ENCODE results near the gene TRMT6. TPM values are rescaled to one million over a fixed set of nuclear protein-coding genes. Genes with fewer than 3 reads are reported as not detected.

Gene TRMT6
- total RNA-seq, 1 donor from 2014 or later, result 13.2 TPM

DNA sequence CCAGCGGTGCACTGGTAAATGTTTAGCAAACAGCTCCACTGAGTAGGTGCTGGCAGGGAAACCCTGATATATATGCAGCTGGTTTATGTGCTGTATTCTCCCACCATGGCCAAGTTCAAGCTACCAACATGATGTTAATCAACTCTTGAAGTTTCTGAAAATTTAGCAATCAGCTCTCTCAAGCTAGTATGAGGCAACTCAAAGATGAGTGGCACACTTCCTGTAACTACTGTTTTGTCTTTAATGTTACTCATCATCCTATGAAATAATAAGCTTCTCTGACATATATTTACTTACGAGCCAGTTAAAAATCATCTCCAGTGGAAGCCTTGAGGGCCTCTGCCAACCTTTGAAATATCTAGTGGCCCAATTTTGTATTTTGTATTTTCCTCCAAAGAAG, 54.7 kb downstream of the TRMT6 start:
- H3K27ac Mint-ChIP-seq, result no peak overlapping the region
- no peak for DNase-seq (ENCODE audit: low spot score in 2 of 2, unreplicated experiment in 2 of 2)
- TF ChIP-seq, protein P1, sequence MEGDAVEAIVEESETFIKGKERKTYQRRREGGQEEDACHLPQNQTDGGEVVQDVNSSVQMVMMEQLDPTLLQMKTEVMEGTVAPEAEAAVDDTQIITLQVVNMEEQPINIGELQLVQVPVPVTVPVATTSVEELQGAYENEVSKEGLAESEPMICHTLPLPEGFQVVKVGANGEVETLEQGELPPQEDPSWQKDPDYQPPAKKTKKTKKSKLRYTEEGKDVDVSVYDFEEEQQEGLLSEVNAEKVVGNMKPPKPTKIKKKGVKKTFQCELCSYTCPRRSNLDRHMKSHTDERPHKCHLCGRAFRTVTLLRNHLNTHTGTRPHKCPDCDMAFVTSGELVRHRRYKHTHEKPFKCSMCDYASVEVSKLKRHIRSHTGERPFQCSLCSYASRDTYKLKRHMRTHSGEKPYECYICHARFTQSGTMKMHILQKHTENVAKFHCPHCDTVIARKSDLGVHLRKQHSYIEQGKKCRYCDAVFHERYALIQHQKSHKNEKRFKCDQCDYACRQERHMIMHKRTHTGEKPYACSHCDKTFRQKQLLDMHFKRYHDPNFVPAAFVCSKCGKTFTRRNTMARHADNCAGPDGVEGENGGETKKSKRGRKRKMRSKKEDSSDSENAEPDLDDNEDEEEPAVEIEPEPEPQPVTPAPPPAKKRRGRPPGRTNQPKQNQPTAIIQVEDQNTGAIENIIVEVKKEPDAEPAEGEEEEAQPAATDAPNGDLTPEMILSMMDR (IDR thresholded peaks at IDR 0.05; ENCODE audit: unreplicated experiment), result no peak
- no peak overlapping the region for H3K4me3 Mint-ChIP-seq
- H3K27me3 Mint-ChIP-seq (ENCODE audit: low read depth), result peaks cover 48% of the 10 kb centered on the region
- H3K36me3 Mint-ChIP-seq, result no peaks in the 10 kb centered on the region
- peaks cover 4% of the 10 kb centered on the region for H3K9me3 Mint-ChIP-seq
- H3K4me1 Mint-ChIP-seq, result peaks cover 5% of the 10 kb centered on the region

DNA sequence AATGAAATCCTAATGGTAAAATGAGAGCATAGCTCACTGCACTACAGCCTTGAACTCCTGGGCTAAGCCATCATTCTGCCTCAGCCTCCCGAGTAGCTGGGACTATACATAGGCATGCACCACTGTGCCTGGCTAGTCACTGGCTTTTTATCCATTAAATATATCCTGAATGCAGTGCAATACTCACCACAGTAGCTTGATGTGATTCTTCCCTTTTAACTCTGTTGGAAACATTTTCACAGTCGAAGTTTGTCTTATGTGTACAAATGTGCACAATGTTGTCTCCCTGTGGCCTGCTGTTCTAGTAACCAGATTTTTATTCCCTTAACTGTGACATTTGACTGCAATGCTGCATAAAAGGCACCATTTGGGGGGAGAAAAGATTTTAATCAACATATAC, 56.7 kb downstream of the TRMT6 start:
- Mint-ChIP-seq H3K27ac (no peak overlapping the region), H3K36me3 (no peaks in the 10 kb centered on the region), H3K9me3 (peaks cover 4% of the 10 kb centered on the region), H3K4me3 (no peak overlapping the region), H3K4me1 (peaks cover 5% of the 10 kb centered on the region), H3K27me3 (ENCODE audit: low read depth) (peaks cover 47% of the 10 kb centered on the region)
- no peak for DNase-seq (ENCODE audit: low spot score in 2 of 2, unreplicated experiment in 2 of 2)
- TF ChIP-seq, protein P1 (IDR thresholded peaks at IDR 0.05; ENCODE audit: unreplicated experiment), result no peak

DNA sequence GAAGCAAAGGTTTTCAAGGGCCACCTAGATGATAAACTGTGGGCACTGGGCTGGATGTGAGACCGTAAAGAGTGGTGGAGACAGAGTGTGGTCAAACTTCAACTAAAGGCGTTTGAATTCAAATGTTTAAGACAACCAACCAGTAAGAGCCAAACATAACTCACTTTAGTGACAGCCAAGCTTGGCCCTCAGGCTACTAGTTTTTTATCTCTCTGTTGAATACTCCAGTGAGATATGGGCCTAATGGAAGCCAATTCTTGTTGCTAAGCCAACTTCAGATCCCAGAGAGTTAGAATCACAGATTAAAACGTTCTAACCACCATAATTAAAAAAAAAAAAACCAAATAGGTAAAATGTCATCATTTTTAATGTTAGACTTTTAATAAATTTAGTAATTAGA, 57.3 kb downstream of the TRMT6 start:
- peak in 1 of 2 experiments; percentile 41 for DNase-seq (ENCODE audit: low spot score in 2 of 2, unreplicated experiment in 2 of 2)
- peaks cover 47% of the 10 kb centered on the region for H3K27me3 Mint-ChIP-seq (ENCODE audit: low read depth)
- H3K4me1 Mint-ChIP-seq, result peaks cover 5% of the 10 kb centered on the region
- H3K9me3 Mint-ChIP-seq, result peaks cover 4% of the 10 kb centered on the region
- H3K4me3 Mint-ChIP-seq, result no peak overlapping the region
- no peak overlapping the region for H3K27ac Mint-ChIP-seq
- no peaks in the 10 kb centered on the region for H3K36me3 Mint-ChIP-seq
- TF ChIP-seq, protein P1 (IDR thresholded peaks at IDR 0.05; ENCODE audit: unreplicated experiment), result no peak

DNA sequence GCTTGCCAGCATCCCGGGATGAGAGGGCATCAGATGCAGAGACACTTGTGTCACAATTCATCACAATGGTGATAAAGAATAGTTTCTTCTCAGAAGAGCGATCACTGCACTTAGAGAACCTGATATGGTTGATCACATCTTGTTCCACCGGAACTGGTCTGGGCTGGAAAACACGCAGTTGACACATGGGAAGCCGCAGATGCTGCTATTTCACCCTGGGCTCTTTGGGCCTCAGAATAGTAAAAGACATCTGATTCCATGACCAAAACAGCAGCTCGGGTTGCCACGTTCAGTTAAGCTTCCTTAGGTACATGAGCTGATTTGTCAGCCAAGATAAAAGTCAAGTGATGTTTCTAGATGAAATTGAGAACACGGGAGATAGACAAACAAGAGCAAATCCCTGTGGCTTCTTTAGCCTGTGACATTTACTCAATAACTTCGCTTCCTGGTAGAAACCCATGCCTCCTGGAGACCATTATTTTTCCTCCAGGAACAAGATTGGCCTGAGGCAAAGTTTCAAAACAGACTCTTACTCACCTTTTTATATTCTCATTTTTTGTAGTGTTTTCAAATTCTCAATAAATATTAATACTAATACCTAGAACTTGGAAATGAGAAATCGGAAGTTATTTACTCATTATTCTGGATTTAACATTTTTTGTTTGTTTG, 59.4 kb downstream of the TRMT6 start:
- DNase-seq (ENCODE audit: low spot score in 2 of 2, unreplicated experiment in 2 of 2), result no peak
- peaks cover 38% of the 10 kb centered on the region for H3K27me3 Mint-ChIP-seq (ENCODE audit: low read depth)
- TF ChIP-seq, protein P1 (IDR thresholded peaks at IDR 0.05; ENCODE audit: unreplicated experiment), result no peak
- no peak overlapping the region for H3K4me3 Mint-ChIP-seq
- H3K4me1 Mint-ChIP-seq, result peaks cover 5% of the 10 kb centered on the region
- H3K36me3 Mint-ChIP-seq, result no peaks in the 10 kb centered on the region
- H3K9me3 Mint-ChIP-seq, result no peaks in the 10 kb centered on the region
- no peak overlapping the region for H3K27ac Mint-ChIP-seq

DNA sequence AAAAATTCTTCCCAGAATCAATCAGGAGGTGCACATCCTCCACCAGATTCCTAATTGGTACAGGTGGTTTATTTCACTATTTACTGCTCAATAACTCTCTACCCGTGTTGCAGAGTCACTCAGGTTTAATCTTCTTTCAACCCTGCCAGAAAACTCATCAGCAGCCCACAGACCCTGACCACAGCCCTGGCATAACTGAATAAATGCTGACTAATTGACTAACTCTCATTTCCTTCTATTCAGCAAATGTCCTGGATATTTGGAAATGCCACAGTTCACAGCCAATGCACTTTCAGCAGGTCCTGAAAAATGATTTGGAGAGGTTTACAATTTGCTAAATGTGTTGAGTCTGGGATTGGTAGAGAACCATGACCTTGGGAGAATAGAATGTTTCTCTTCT, 62.3 kb downstream of the TRMT6 start:
- DNase-seq (ENCODE audit: low spot score in 2 of 2, unreplicated experiment in 2 of 2), result no peak
- peaks cover 48% of the 10 kb centered on the region for H3K27me3 Mint-ChIP-seq (ENCODE audit: low read depth)
- H3K27ac Mint-ChIP-seq, result no peak overlapping the region
- peaks cover 4% of the 10 kb centered on the region for H3K4me1 Mint-ChIP-seq
- no peaks in the 10 kb centered on the region for H3K36me3 Mint-ChIP-seq
- TF ChIP-seq, protein P1 (IDR thresholded peaks at IDR 0.05; ENCODE audit: unreplicated experiment), result no peak
- H3K4me3 Mint-ChIP-seq, result no peak overlapping the region
- no peaks in the 10 kb centered on the region for H3K9me3 Mint-ChIP-seq
